IPS-NIHi7 (cell line): Measurements from ENCODE around the gene ESYT2.

ENCODE experiments used
- DNase-seq: peaks from one replicate; pipeline ENCODE4 v3.0.0; 2012; ENCODE audit warnings: mixed read lengths; ENCODE audit errors: extremely low spot score

The ESYT2 gene

GRCh38 chr7:158828133-158829020 lies 932 bp downstream of the ESYT2 start:
- peak; percentile 62 for DNase-seq

- DNase-seq, result no peak
Observed at GRCh38 chr7:158827411-158828132, 1.7 kb downstream of the ESYT2 start.

- DNase-seq, result no peak
Observed at GRCh38 chr7:158825628-158826289, 3.5 kb downstream of the ESYT2 start.

GRCh38 chr7:158824028-158824427 lies 5.3 kb downstream of the ESYT2 start:
- DNase-seq, result no peak

- no peak for DNase-seq
Observed at GRCh38 chr7:158821171-158822031, 7.9 kb downstream of the ESYT2 start.

GRCh38 chr7:158820656-158821055 lies 8.7 kb downstream of the ESYT2 start:
- DNase-seq, result no peak

- no peak for DNase-seq
Observed at GRCh38 chr7:158819571-158820203, 9.6 kb downstream of the ESYT2 start.

- peak; percentile 69 for DNase-seq
Observed at GRCh38 chr7:158818325-158819213, 10.7 kb downstream of the ESYT2 start.

- no peak for DNase-seq
Observed at GRCh38 chr7:158816995-158817394, 12.3 kb downstream of the ESYT2 start.

GRCh38 chr7:158816271-158816670 lies 13.0 kb downstream of the ESYT2 start:
- no peak for DNase-seq

GRCh38 chr7:158815800-158816128 lies 13.5 kb downstream of the ESYT2 start:
- no peak for DNase-seq

- DNase-seq, result peak; percentile 36
Observed at GRCh38 chr7:158815083-158815799, 14.1 kb downstream of the ESYT2 start.

- DNase-seq, result no peak
Observed at GRCh38 chr7:158814637-158815036, 14.7 kb downstream of the ESYT2 start.

- DNase-seq, result no peak
Observed at GRCh38 chr7:158812684-158813083, 16.6 kb downstream of the ESYT2 start.

GRCh38 chr7:158811894-158812293 lies 17.4 kb downstream of the ESYT2 start:
- no peak for DNase-seq

- DNase-seq, result no peak
Observed at GRCh38 chr7:158811461-158811860, 17.8 kb downstream of the ESYT2 start.

GRCh38 chr7:158810846-158811245 lies 18.5 kb downstream of the ESYT2 start:
- no peak for DNase-seq

GRCh38 chr7:158809596-158809995 lies 19.7 kb downstream of the ESYT2 start:
- no peak for DNase-seq

GRCh38 chr7:158808126-158808525 lies 21.2 kb downstream of the ESYT2 start:
- no peak for DNase-seq
